Naive thymus-derived CD4-positive, alpha-beta T cell (primary cell): Measurements from ENCODE around the gene P2RX7. TPM values are rescaled to one million over a fixed set of nuclear protein-coding genes. Genes with fewer than 3 reads are reported as not detected.

Experiments used
- ATAC-seq: fragments of 150-1000 bp; cut with Tn5 transposase; 2 replicates; pipeline ENCODE4 v1.10.0; 2021; ENCODE audit warnings: mild to moderate bottlenecking, moderate library complexity
- CTCF ChIA-PET: fragments of 350-600 bp; sonication (Branson Sonifier 250); formaldehyde crosslinking; loops from one replicate; lab custom pipeline; 2021; ENCODE audit warnings: antibody characterized with exemption; lab: Charles Lee
- POLR2A ChIA-PET: fragments of 350-600 bp; sonication (Branson Sonifier 250); formaldehyde crosslinking; loops from one replicate; lab custom pipeline; 2021; ENCODE audit warnings: antibody characterized with exemption, inconsistent platforms; lab: Charles Lee
- DNase-seq, 9 donors: peaks; one replicate each; pipeline versions ENCODE4 v3.0.0 to v3.0.0-alpha.2; 2020 to 2022; ENCODE audit warnings: mixed read lengths in 1 of 9
- H3K27ac ChIP-seq: one replicate; pipeline ENCODE4 v1.7.0; 2013; ENCODE audit warnings: mild to moderate bottlenecking, low read depth, low read length, moderate library complexity
- H3K27me3 ChIP-seq, 2 donors: one replicate each; pipeline ENCODE4 v1.7.0; 2013; ENCODE audit warnings: low read length in 2 of 2, mild to moderate bottlenecking in 2 of 2, moderate library complexity in 2 of 2; ENCODE audit not compliant: control insufficient read depth in 2 of 2, insufficient read depth in 2 of 2
- H3K36me3 ChIP-seq, 3 experiments: 1 replicate in 2 of 3; 2 replicates in 1 of 3; pipeline ENCODE4 v1.7.0; 2013; ENCODE audit warnings: low read length in 3 of 3, mild to moderate bottlenecking in 3 of 3, moderate library complexity in 1 of 3; ENCODE audit not compliant: insufficient read depth in 3 of 3, control insufficient read depth in 2 of 3
- H3K4me1 ChIP-seq, 2 donors: one replicate each; pipeline ENCODE4 v1.7.0; 2013; ENCODE audit warnings: low read length in 2 of 2, mild to moderate bottlenecking in 2 of 2, moderate library complexity in 1 of 2; ENCODE audit not compliant: control insufficient read depth in 2 of 2, insufficient read depth in 2 of 2
- H3K4me3 ChIP-seq: 2 replicates; pipeline ENCODE4 v1.7.0; 2013; ENCODE audit warnings: mild to moderate bottlenecking, low read length
- H3K9me3 ChIP-seq, 3 experiments: 1 replicate in 2 of 3; 2 replicates in 1 of 3; pipeline ENCODE4 v1.7.0; 2013; ENCODE audit warnings: low read length in 3 of 3; ENCODE audit not compliant: control insufficient read depth in 2 of 3
- H3K27ac Mint-ChIP-seq, 9 donors: one replicate each; pipeline ENCODE4 v1.8.0; 2020 to 2022; ENCODE audit warnings: mixed read lengths in 9 of 9, mild to moderate bottlenecking in 8 of 9, moderate library complexity in 5 of 9, inconsistent platforms in 2 of 9
- H3K27me3 Mint-ChIP-seq, 5 donors: one replicate each; pipeline ENCODE4 v1.8.0; 2021 to 2022; ENCODE audit warnings: mixed read lengths in 5 of 5, mild to moderate bottlenecking in 1 of 5
- H3K36me3 Mint-ChIP-seq, 5 donors: one replicate each; pipeline ENCODE4 v1.8.0; 2020 to 2022; ENCODE audit warnings: mixed read lengths in 5 of 5, mild to moderate bottlenecking in 3 of 5, inconsistent platforms in 1 of 5
- H3K4me1 Mint-ChIP-seq, 7 donors: one replicate each; pipeline ENCODE4 v1.8.0; 2020 to 2022; ENCODE audit warnings: mixed read lengths in 7 of 7, mild to moderate bottlenecking in 3 of 7, inconsistent platforms in 1 of 7
- H3K4me3 Mint-ChIP-seq, 10 donors: one replicate each; pipeline ENCODE4 v1.8.0; 2020 to 2022; ENCODE audit warnings: mild to moderate bottlenecking in 10 of 10, mixed read lengths in 10 of 10, moderate library complexity in 6 of 10, inconsistent platforms in 2 of 10
- H3K9me3 Mint-ChIP-seq, 11 donors: one replicate each; pipeline ENCODE4 v1.8.0; 2020 to 2022; ENCODE audit warnings: mixed read lengths in 11 of 11, mild to moderate bottlenecking in 4 of 11, inconsistent platforms in 1 of 11, moderate library complexity in 1 of 11
- intact Hi-C, 2 donors: fragments of 100-400 bp; cut with micrococcal nuclease; formaldehyde crosslinking; loops; one replicate each; pipeline ENCODE4 v1.15.1; 2023
- polyA plus RNA-seq, 2 donors: library from polyadenylated mRNA; unstranded; fragments of 300-500 nt; fragmentation: Illumina TruSeq; gene quantifications; one replicate each; pipeline ENCODE4 v1.2.3, GENCODE V29; 2021
- total RNA-seq, 6 experiments: library from RNA in 5 of 6; stranded (reverse) in 5 of 6; gene quantifications; 1 replicate in 5 of 6; 2 replicates in 1 of 6; pipeline ENCODE4 v1.2.3 and lab custom pipeline; 2021 to 2026

Gene P2RX7
- total and polyA plus RNA-seq, 7 experiments from 2014 or later, result 2.0 to 14.7 (median 5.1) TPM

DNA sequence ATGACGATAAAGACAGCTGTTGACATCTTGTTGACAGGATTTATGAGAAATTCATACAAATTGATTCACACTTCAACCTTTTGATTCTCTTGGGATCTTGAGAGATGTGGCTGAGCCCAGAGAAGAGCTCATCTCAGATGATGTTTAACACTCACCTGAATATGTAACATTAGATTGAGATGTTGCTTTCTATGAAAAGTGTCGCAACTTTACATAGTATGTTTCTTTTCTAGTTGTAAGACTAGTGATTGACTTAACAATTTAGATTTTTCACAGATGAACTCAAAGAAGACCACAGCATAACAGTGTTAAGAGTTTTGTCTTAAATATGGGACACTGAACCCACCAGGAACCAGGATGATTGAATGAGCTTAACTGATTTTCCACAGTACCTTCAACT, 40.6 kb upstream of the P2RX7 start:
- ChIA-PET CTCF (interaction anchor here (10.0 kb wide), 1 partner anchor 32 kb away, joined by 71 read pairs; no protein-coding TSS in a partner anchor), POLR2A (interaction anchor here (1.1 to 1.2 kb wide), 2 partner anchors 33 to 147 kb away, joined by 3 to 4 read pairs; no protein-coding TSS in a partner anchor)
- peak overlapping the region in 8 of 10 donors; percentile 52 to 90 (median 75) for H3K4me3 Mint-ChIP-seq
- ATAC-seq, result no peak
- H3K36me3 Mint-ChIP-seq, result peaks cover 0 to 8% (median 0%) of the 10 kb centered on the region in 5 donors
- H3K9me3 ChIP-seq, result no peaks in the 10 kb centered on the region
- peaks cover 34 to 49% of the 10 kb centered on the region in 2 donors for H3K4me1 ChIP-seq
- H3K27ac ChIP-seq, result no peak overlapping the region
- H3K27ac Mint-ChIP-seq, result peak overlapping the region in 4 of 9 donors; percentile 60 to 92 (median 79)
- H3K4me3 ChIP-seq, result no peak overlapping the region
- H3K36me3 ChIP-seq, result no peaks in the 10 kb centered on the region
- peaks cover 40 to 81% (median 69%) of the 10 kb centered on the region in 7 donors for H3K4me1 Mint-ChIP-seq
- no peak for DNase-seq
- H3K9me3 Mint-ChIP-seq, result peaks cover 0 to 3% (median 0%) of the 10 kb centered on the region in 11 donors
- peaks cover 0 to 12% (median 0%) of the 10 kb centered on the region in 5 donors for H3K27me3 Mint-ChIP-seq
- intact Hi-C loops, result loop anchor here (1.0 to 10.0 kb wide), 5 partner anchors 32 to 507 kb away; partner anchors contain the start of genes C12orf43 (in 1 of the 2) and POP5 (in 1 of the 2)
- no peaks in the 10 kb centered on the region for H3K27me3 ChIP-seq

DNA sequence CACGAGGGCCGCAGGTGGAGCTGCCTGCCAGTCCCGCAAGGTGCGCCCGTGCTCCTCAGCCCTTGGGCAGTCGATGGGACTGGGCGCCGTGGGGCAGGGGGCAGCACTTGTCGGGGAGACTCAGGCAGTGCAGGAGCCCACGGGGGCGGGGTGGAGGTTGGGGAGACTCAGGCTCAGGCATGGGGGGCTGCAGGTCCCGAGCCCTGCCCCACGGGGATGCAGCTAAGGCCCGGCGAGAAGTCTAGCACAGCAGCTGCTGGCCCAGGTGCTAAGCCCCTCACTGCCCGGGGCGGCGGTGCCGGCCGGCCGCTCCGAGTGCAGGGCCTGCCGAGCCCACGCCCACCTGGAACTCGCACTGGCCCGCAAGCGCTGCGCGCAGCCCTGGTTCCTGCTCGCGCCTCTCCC, 39.2 kb upstream of the P2RX7 start:
- Mint-ChIP-seq H3K4me1 (peaks cover 28 to 66% (median 58%) of the 10 kb centered on the region in 7 donors), H3K36me3 (peaks cover 0 to 8% (median 0%) of the 10 kb centered on the region in 5 donors), H3K9me3 (peaks cover 0 to 3% (median 0%) of the 10 kb centered on the region in 11 donors), H3K27me3 (peaks cover 0 to 13% (median 0%) of the 10 kb centered on the region in 5 donors), H3K4me3 (peak overlapping the region in 6 of 10 donors; percentile 66 to 90 (median 80)), H3K27ac (peak overlapping the region in 1 of 9 donors; percentile 48)
- no peak for ATAC-seq
- Histone ChIP-seq H3K4me3 (no peak overlapping the region), H3K4me1 (peaks cover 34 to 42% of the 10 kb centered on the region in 2 donors), H3K27ac (no peak overlapping the region), H3K36me3 (no peaks in the 10 kb centered on the region), H3K27me3 (no peaks in the 10 kb centered on the region), H3K9me3 (no peaks in the 10 kb centered on the region)
- no peak for DNase-seq
- intact Hi-C loops, result loop anchor here (2.0 to 10.0 kb wide), 3 partner anchors 35 to 509 kb away; partner anchors contain the start of gene POP5 (in 1 of the 2)
- ChIA-PET CTCF (interaction anchor here (10.0 kb wide), 1 partner anchor 33 kb away, joined by 71 read pairs; no protein-coding TSS in a partner anchor), POLR2A (interaction anchor here (0.7 to 1.3 kb wide), 2 partner anchors 39 to 132 kb away, joined by 3 to 4 read pairs; partner anchors contain the start of gene P2RX7)

GRCh38 chr12:121095544-121096198, 37.0 kb upstream of the P2RX7 start:
- Histone ChIP-seq H3K4me3 (peak overlapping the region; percentile 66), H3K4me1 (peaks cover 34 to 42% of the 10 kb centered on the region in 2 donors), H3K27me3 (no peaks in the 10 kb centered on the region), H3K9me3 (no peaks in the 10 kb centered on the region), H3K36me3 (no peaks in the 10 kb centered on the region), H3K27ac (no peak overlapping the region)
- Mint-ChIP-seq H3K4me1 (peaks cover 28 to 56% (median 52%) of the 10 kb centered on the region in 7 donors), H3K27me3 (peaks cover 0 to 22% (median 4%) of the 10 kb centered on the region in 5 donors), H3K27ac (peak overlapping the region in 6 of 9 donors; percentile 41 to 88 (median 69)), H3K4me3 (peak overlapping the region; percentile 81 to 95 (median 87)), H3K36me3 (peaks cover 0 to 12% (median 0%) of the 10 kb centered on the region in 5 donors), H3K9me3 (peaks cover 0 to 14% (median 3%) of the 10 kb centered on the region in 11 donors)
- intact Hi-C loops, result loop anchor here (1.0 to 10.0 kb wide), 9 partner anchors 15 to 512 kb away; partner anchors contain the start of genes C12orf43 (in 1 of the 2) and POP5 (in 1 of the 2)
- DNase-seq (peak; percentile 60 to 81 (median 70)), ATAC-seq (peak; percentile 91)
- CTCF ChIA-PET, result interaction anchor here (0.7 to 10.0 kb wide), 8 partner anchors 28 to 299 kb away, joined by 3 to 71 read pairs (median 3); no protein-coding TSS in a partner anchor
- POLR2A ChIA-PET, result interaction anchor here (0.8 kb wide), 1 partner anchor 44 kb away, joined by 3 read pairs; no protein-coding TSS in a partner anchor

- DNase-seq (no peak), ATAC-seq (peak; percentile 14)
- H3K27ac ChIP-seq, result no peak overlapping the region
- H3K4me1 ChIP-seq, result peaks cover 34 to 42% of the 10 kb centered on the region in 2 donors
- Mint-ChIP-seq H3K27me3 (peaks cover 0 to 22% (median 5%) of the 10 kb centered on the region in 5 donors), H3K4me1 (peaks cover 23 to 50% (median 46%) of the 10 kb centered on the region in 7 donors), H3K27ac (peak overlapping the region in 2 of 9 donors; percentile 59 to 79), H3K9me3 (peaks cover 0 to 14% (median 3%) of the 10 kb centered on the region in 11 donors), H3K4me3 (peak overlapping the region; percentile 81 to 95 (median 87)), H3K36me3 (peaks cover 0 to 12% (median 0%) of the 10 kb centered on the region in 5 donors)
- no peaks in the 10 kb centered on the region for H3K9me3 ChIP-seq
- no peaks in the 10 kb centered on the region for H3K36me3 ChIP-seq
- intact Hi-C loops, result loop anchor here (1.0 to 10.0 kb wide), 9 partner anchors 14 to 513 kb away; partner anchors contain the start of genes C12orf43 (in 1 of the 2) and POP5 (in 1 of the 2)
- peak overlapping the region; percentile 66 for H3K4me3 ChIP-seq
- CTCF ChIA-PET, result interaction anchor here (0.7 to 10.0 kb wide), 6 partner anchors 19 to 128 kb away, joined by 3 to 71 read pairs (median 3); no protein-coding TSS in a partner anchor
- POLR2A ChIA-PET, result interaction anchor here (0.6 to 0.8 kb wide), 2 partner anchors 45 to 124 kb away, joined by 3 read pairs; no protein-coding TSS in a partner anchor
- H3K27me3 ChIP-seq, result no peaks in the 10 kb centered on the region
Measured at GRCh38 chr12:121096199-121096798, 36.4 kb upstream of the P2RX7 start.

DNA sequence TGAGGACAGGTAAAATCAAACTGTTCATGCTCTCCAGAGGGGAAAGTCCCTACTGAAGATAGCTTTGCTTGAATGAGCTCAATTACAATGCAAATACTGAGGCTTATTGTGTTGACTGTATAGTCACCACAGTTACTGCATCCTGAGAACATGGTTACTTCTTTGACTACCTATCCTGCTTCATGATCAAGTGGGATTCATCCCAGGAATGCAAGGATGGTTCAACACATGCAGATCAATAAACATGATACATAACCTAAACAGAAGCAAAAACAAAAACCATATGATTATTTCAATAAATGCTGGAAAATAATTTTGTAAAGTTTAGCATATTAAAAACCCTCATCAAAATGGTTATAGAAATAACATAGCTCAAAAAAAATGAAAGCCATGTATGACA, 32.9 kb upstream of the P2RX7 start:
- H3K9me3 Mint-ChIP-seq, result peaks cover 0 to 13% (median 6%) of the 10 kb centered on the region in 11 donors
- H3K4me1 Mint-ChIP-seq, result peaks cover 9 to 20% (median 18%) of the 10 kb centered on the region in 7 donors
- intact Hi-C loops, result loop anchor here (5.0 to 10.0 kb wide), 4 partner anchors 82 to 515 kb away; partner anchors contain the start of genes C12orf43 (in 1 of the 2) and POP5 (in 1 of the 2)
- DNase-seq, result no peak
- no peak overlapping the region for H3K27ac ChIP-seq
- H3K4me1 ChIP-seq, result peaks cover 6 to 13% of the 10 kb centered on the region in 2 donors
- H3K36me3 Mint-ChIP-seq, result peaks cover 0 to 11% (median 4%) of the 10 kb centered on the region in 5 donors
- ChIA-PET CTCF (interaction anchor here (10.0 kb wide), 1 partner anchor 40 kb away, joined by 71 read pairs; no protein-coding TSS in a partner anchor), POLR2A (interaction anchor here (1.1 kb wide), 1 partner anchor 10 kb away, joined by 3 read pairs; no protein-coding TSS in a partner anchor)
- H3K4me3 ChIP-seq, result no peak overlapping the region
- H3K36me3 ChIP-seq, result no peaks in the 10 kb centered on the region
- ATAC-seq, result no peak
- no peaks in the 10 kb centered on the region for H3K9me3 ChIP-seq
- H3K27me3 ChIP-seq, result no peaks in the 10 kb centered on the region
- H3K27ac Mint-ChIP-seq, result no peak overlapping the region
- no peak overlapping the region for H3K4me3 Mint-ChIP-seq
- H3K27me3 Mint-ChIP-seq, result peaks cover 0 to 35% (median 9%) of the 10 kb centered on the region in 5 donors
